Activated T-helper 9 cell treated with anti-CD3 and anti-CD28 coated beads, Interleukin-2, amount 50 U/mL, for 16 hours (primary cell): ENCODE results near the gene ROR2.
"Not testable (repeated sequence)": the region's sequence is repeated elsewhere in the genome, so short reads cannot be mapped to it uniquely, and the experiment has no call there.

Experiments
- DNase-seq: peaks from one replicate; pipeline ENCODE4 v3.0.0-alpha.2; 2020; ENCODE audit warnings: low read depth

The ROR2 gene

DNA sequence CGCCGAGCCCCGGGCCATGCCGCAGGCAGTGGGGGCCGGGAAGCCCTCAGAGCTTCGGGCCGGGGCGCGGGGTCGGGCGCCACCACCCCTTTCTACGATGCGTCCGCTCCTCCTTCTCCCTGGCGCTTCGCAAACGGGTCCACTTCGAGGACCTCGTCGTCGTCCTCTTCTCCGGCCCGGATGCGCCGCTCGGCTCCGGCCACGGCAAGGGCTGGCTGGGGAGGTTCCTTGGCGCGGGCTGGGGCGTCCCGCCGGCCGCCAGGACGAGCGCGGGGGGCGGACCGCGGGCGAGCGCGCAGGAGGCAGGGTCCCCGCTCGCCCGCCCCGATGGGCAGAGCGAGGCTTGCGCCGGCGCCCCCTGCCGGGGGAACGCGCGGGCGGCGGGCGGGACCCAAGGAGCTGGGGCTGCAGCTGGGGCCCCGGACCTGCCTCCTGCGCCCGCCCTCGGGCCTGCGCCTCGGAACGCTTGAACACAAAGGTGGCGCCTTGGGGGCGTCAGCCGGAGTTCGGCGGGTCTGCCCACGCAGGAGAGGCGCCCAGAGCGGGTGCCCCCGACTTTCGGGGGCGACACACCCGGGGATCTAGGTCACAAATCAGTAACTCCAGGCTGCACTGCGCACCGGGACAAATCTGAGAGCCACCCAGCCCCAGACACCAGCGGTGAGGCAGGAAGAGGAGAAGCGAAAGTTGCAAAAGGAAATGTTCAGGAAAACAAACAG is at the start of gene ROR2:
TSS of gene ROR2 (minus strand) at position 283 of the 719 bp plus-strand sequence.
- peak; percentile 22 for DNase-seq

DNA sequence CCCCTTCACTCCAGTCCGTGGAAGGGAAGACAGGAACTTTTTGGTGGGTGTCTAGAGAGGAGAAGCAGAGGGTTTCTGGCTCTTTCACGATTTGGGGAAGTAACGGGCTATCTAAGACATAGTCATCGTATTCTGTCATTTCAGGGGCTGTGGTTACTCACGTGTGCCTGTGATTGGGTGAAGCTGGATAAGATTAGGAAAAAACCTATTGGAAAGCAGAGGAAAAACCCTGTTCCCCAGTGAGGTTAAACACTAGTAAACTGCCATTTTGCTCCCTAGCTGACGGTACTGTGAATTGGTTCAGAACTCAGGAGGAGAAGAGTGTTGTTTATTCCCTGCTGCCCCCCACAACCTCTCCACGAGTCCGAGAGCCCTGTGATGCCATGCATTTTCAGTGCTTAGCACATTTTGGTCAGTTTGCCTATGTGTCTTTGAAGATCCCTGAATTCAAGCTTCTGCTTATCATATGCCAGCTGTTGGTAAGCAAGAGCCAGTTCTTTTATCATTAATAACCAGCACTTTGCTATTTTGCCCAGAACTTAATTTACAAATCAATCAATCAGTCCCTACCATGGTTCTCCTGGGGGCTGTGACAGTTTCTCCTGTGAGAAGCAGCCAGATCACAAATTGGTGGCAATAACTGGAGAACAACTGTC is 45.1 kb upstream of the ROR2 start:
- no peak for DNase-seq

DNA sequence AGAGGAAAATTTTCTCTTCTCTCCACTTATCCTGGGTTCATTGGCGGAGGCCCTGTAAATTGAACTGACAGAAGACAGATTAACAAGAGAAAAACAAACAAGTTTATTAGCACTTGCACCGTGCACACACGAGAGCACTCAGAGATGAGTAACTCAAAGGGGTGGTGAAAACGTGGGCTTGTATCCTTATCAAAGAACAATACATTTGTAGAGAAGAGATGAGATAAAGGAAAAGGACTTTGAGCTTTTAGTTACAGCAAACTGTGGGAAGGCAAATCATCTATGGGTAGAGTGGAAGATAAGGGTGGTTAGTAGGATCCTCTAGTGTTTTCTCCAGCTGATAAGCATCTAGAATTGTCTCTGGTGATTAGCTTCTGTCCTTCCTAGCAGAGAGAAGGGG is 44.4 kb upstream of the ROR2 start:
- DNase-seq, result no peak

DNA sequence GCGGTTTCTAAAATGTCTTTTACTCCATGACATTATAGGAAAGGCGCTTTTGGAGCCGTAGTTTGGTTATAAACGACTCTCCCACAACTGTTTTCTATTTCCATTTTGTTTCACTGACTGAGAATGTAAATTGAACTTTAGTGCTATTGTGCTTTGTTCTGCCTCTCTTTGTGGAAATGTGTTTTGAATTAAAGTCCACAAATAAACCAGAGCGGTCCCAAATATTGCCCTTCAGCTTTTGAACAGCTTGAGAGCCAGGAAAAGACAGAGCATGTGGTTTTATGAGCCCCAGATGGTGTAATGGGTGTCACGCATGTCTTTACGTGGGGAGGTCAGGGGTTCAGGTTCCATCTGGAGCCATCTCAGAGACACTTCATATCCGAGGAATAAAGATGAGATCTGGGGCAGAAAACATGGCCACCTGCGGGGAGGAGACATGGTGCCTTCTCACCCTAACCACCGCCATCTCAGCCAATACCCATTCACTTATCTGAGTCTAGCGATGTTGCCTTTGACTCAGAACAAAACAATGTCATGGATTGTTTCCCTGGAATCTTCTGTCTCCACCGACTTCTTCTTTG is 42.5 kb upstream of the ROR2 start:
- no peak for DNase-seq

DNA sequence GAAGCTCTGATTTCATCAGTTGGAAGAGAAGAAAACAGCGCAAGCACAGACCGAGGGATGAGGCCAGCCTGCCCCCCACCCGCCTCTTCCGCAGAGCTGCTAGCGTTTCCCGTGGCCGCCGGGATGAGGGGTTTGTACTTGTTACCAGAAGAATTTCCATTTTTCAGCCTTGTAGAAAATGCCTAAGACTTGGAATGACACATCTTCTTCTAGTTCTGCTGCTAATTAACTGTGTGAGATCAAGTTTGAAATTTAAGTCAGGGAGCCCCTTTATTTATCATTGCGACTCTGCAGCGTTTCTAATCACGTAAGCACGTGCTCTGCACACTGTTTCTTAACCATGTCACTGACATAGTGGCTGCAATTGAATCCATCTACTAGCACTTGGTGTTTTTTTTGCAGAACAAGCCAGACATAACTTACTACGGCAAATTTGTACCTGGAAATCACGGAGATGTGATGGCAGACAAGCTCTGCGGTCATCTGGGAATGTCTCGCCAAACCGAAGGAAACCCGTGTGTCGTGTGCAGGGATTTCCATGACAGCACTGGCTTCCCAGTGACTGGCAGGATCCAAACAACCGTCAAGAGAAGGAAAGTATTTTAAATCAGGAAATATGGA is 41.8 kb upstream of the ROR2 start:
- no peak for DNase-seq

DNA sequence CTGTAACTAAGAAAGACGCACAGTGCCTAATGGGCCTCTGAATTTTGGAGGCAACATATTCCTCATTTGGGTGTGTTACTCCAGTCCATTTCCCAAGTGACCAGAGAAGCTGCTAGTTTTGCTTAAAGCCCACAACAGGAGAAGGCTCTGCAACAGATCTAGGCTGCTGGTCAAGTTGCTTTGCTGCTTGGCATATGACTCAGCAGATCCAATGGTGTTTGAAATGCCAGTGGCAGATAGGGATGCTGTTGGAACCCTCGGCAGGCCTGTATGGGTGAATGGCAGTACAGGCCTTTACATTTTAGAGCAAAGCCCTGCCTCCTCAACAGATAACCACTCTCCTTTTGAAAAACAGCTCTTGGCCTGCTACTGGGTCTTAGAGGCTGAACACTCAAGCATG is 36.2 kb upstream of the ROR2 start:
- DNase-seq, result no peak

DNA sequence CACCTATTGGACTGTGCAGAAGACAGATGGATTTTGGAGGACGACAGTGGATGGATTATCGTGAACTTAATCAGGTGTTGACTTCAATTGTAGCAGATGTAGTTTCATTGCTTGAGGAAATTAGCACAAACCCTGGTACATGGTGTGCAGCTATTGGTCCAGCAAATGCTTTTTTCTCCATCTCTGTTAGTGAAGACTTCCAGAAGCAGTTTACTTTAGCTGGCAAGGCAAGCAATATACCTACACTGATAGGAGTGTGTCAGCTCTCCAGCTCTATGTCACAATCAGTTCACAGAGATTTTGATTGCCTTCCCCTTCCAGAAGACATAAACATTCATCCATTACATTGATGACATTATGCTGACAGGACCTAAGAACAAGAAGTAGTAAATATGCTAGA is 35.7 kb upstream of the ROR2 start:
- DNase-seq, result no peak

DNA sequence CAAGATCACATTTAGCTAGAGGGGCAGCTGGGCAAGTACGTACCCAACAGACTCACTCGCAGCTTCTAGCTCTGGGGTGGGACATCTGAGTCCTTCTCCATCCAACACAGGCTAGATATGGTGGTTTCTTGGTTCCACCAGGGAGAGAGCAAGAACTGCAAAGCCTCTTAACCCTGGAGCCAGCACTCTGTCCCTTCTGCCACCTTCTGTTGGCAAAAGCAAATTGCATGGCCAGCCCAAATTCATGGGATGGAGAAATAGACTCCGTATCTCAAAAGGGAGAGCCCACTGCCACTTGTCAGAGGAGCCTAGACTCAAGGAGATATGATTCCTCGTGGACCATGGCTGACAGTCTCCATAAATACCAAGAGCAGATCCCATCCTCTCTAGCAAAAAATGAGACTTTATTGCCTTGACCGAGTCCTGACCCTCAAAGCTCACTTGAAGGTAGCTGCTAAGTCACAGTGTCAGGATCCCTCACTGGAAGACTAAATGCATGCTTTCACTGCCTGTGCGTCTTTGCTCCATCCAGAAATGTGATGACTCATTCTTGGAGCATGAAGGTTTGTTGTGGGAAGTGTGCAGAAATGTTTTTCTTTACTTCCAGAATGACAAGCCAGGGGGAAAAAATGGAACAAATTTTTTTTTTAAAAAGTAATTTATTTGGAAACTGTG is 28.8 kb upstream of the ROR2 start:
- no peak for DNase-seq

DNA sequence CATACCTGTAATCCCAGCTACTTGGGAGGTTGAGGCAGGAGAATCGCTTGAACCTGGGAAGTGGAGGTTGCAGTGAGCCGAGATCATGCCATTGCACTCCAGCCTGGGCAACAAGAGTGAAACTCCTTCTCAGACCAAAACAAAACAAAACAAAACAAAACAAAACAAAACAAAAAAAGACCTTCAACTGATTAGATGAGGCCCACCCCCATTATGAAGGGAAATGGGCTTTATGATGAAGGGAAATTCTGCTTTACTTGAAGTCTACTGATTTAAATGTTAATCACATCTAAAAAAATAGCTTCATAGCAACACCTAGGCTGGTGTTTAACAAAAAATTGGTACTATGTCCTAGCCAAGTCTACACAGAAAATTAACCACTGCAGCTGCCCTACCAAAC is 25.2 kb upstream of the ROR2 start:
- DNase-seq, result not testable (repeated sequence)

DNA sequence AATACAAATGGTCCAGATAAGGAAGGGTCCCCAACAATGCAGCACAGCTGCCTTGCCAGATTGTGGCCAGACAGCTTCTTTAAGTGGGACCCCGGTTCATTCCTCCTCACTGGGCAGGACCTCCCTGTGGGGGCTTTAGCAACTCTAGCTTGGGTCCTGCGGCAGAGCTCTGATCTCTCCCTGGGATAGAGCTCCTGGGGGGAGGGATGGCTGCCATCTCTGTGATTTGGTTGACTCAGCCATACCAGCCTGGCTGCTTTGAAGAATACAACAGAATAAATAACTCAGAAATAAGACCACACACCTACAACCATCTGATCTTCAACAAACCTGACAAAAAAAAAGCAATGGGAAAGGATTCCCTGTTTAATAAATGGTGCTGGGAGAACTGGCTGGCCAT is 22.7 kb upstream of the ROR2 start:
- no peak for DNase-seq

DNA sequence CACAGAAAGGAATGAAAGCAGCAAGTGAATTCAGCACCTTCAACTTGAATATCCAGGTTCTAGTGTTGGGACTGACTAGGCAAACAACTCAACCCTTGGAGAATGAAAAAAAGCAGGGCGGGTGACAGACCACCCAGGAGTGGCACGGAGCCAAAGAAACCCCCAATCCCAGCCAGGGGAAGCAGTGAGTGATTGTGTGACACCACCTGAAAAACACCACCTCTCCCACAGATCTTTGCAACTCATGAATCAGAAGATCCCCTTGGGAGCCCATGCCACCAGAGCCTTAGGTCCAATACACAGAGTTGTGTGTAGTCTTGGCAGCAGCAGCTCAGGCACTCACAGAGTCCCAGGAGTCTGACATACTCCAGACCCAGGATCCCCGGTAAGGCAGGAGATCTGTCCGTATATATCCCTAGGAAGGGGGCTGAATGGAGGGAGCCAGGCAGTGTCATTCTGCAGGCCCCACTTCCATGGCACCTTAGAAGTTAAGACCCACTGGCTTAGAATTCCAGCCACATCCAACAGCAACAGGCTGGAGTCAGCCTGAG is 22.1 kb upstream of the ROR2 start:
- DNase-seq, result no peak

DNA sequence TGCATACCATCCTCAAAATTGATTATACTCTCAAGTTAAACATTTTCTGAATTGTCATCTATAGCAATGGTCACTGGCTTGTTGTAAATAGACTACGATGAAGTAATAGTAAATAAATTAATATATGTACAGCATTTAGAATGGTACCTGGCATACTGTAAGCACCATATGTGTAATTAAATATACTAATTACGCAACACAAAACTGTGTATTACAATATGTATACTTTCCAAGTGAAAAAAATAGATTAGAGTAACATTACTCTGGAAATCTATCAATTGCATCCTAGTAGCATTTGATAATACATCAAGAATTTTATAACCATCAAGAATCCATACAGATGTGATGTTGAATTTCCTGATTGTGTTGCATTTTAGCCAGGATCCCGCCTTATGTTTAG is 17.2 kb upstream of the ROR2 start:
- DNase-seq, result no peak

DNA sequence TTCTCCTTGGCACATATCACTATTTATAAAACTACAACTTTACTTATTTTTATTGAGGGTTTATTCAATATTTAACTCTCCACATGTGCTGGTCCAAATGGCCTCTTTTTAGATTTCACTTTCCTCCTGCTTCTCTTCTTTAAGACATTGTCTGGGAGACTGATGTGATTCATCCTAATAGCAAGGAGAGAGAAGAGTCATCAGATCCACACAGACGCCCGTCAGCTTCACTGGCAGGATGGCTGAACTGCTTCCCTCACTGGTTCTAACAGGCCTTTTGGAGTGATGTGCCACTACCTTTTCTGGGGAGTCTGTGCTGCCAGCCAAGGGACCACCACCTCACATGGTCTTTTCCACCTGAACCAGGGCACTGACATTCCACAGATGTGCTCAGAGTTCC is 16.5 kb upstream of the ROR2 start:
- no peak for DNase-seq

DNA sequence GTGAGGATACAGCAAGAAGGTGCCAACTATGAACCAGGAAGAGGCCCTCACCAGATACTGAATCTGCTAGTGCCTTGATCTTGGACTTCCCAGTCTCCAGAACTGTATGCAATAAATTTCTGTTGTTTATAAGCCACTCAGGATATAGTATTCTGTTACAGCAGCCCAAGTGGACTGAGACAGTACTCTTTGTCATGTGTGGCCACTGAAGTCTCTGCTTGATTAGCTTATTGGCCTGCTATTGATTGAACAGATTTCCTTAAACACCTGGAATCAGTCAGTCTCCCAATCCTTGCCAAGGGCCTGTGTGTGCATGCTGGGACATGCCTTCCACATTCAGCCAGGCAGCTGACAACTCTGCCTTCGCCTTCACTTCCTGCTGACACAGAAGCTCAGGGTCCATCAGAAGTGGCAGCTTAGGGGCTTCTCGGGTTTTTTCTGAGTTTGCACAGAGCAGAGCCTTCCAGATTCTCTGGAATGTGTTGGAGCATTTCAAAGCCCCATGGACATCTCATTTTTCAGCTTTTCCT is 13.7 kb upstream of the ROR2 start:
- no peak for DNase-seq

DNA sequence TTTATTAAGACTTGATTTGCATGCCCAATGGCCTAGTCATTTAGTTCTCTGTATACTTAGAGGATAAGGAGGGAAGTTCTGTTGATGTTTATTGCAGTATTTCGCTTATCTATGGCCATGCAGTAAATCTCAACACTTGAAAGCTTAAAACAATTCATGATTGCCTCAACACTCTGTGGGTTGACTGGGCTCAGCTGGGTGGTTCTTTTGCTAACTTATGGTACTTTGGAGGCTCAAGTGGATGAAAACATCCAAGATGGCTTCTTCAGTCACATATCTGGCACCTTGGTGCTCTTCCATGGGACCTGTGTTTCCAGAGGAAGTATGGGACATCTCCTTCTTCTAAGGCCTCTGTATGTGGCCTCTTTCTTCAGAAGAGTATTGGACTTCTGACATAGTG is 10.3 kb upstream of the ROR2 start:
- no peak for DNase-seq

DNA sequence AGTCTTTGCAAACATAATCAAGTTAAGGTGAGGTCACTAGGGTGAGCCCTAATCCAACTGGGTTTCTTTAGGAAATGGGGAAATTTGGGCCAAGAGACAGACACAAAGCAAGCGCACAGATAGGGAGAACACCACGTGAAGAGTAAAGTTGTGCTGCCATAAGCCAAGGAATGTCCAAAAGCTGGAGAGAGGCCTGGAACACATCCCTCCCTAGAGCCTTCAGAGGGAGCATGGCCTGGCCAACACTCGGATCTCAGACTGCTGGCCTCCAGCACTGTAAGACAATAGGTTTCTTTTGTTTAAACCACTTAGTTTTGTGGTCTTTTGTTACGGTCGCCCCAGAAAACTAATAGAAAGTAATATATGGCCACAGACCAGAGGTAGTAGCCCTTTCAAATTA is 8.1 kb upstream of the ROR2 start:
- no peak for DNase-seq

DNA sequence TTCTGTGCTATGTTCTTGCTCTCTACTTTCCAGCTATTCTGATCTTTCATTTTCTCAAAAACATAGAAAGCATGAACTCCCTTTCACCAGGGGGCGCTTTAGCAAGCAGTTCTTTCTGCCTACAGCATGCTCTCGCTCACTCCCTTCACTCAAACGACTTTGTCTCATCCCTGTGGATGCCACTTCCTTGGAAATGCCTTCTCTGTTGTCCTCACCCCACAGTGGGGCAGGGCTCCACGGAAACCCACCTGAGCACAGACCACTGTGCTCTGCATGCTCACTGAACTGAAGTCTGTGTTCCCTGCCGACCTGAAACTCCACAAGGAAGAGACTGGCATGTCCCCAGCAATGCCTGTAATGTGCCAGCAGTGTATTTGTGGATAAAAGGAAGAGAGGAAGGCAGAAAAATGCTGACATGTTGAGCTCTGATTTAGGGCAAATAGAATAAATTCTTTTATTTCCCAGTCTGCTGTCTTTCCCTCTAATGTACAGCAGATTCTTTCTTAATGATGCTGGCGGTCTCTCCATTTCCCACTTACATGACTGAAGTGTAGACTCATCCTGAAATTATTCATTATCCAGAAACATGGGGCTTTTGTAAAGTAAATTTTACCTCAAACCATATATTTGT is 4.9 kb upstream of the ROR2 start:
- DNase-seq, result no peak

DNA sequence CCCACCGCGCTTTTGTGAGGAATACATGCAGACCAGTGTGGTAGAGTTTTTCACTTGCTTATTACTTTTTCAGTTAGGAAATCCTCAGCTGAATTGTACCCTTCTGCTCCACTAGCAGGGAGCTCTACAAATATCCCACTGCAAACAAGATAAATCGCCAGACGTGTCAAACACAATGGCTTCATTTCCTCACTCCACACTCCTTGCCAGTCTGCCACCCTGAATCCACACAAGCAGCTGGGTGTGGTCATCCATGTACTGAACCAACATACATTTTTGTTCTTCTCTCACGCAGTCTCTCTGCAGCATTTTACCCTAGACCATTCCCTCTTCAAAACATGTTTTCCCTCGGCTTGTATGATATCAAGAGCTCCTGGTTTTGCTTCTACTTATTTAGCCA is 3.7 kb upstream of the ROR2 start:
- no peak for DNase-seq

DNA sequence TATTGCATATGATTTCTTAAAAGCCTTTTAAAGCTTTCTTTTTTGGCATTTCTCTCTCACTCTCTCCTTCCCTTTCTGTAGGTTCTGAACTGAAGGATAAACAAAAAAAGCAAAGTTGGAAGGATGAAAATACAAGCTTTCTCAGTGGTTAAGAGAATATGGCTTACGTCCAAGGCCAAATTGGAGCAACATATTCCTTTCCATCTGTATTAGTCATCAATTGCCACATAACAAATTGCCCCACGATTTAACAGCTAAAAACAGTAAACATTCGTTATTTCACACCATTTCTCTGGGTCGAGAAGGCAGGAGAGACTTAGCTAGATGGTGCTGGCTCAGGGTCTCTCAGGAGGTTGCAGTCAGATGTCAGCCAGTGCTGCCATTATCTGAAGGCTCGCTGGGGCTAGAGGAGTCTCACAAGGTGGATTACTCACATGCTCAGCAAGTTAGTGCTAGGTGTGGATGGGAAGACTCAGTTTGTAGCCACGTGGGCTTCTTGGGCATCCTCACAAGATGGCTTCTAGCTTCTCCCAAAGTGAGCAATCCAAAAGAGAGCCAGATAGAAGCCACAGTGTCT is 2.0 kb upstream of the ROR2 start:
- no peak for DNase-seq

DNA sequence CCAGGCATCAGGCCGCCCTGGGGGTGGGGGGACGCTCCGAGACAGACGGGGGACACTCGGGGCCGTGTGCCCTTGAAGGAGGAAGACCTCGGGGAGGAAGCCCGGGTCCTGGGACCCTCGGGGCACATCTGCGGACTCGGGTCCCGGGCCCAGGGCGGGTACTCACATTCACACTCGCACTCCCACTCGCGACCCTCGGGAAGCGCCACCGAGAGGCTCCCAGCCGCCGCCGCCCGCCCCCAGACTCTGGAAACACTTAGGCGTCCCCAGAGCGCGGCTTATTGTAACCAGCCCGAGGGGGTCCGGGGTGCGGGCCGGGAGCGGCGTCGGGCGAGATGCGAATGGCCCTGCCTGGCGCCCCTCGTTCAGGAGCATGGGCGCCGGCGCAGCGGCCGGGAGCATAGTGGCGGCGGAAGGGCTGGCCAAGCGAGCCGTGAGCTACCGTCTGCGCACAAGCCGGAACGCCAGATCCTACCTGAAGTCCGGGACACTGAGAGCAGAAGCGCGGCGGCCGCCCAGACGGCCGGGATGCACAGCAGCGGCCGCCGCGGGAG is 559 bp downstream of the ROR2 start:
- no peak for DNase-seq
